ENCODE measurements around the gene PLEK2.
"Not testable (repeated sequence)": the region's sequence is repeated elsewhere in the genome, so short reads cannot be mapped to it uniquely, and the experiment has no call there.

The PLEK2 gene, protein sequence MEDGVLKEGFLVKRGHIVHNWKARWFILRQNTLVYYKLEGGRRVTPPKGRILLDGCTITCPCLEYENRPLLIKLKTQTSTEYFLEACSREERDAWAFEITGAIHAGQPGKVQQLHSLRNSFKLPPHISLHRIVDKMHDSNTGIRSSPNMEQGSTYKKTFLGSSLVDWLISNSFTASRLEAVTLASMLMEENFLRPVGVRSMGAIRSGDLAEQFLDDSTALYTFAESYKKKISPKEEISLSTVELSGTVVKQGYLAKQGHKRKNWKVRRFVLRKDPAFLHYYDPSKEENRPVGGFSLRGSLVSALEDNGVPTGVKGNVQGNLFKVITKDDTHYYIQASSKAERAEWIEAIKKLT

DNA sequence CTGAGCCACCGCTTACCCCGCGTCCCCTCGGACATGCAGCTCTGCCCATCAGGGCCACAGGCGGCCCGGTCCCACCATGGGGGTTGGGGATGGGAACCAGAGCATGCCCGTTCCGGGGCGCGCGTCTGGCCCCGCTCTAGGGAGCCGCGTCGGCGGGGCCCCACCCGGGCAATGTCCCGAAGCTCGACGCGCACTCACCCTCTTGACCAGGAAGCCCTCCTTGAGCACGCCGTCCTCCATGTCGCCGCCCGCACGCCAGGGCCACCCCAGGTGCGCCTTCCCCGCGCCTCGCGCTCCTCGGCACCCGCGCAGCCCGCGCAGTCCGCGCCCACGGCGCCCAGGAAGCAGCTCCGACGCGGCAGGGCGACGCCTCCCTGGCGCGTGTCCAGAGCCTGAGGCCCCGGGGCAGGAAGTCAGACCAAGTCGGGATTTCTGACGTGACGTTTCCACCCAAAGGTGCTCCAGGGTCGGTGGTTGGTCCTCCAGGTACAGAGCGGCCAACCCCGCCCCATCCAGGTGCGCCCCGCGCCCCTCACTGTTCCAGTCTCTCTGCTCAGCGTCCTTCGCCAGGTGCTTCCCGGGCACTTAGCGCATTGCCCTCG lies at the start of gene PLEK2:
TSS of gene PLEK2 (minus strand) at position 346 of the 602 bp plus-strand sequence. CDS start at position 240, 106 bp downstream.
- peak; percentile 49 to 52 for DNase-seq

DNA sequence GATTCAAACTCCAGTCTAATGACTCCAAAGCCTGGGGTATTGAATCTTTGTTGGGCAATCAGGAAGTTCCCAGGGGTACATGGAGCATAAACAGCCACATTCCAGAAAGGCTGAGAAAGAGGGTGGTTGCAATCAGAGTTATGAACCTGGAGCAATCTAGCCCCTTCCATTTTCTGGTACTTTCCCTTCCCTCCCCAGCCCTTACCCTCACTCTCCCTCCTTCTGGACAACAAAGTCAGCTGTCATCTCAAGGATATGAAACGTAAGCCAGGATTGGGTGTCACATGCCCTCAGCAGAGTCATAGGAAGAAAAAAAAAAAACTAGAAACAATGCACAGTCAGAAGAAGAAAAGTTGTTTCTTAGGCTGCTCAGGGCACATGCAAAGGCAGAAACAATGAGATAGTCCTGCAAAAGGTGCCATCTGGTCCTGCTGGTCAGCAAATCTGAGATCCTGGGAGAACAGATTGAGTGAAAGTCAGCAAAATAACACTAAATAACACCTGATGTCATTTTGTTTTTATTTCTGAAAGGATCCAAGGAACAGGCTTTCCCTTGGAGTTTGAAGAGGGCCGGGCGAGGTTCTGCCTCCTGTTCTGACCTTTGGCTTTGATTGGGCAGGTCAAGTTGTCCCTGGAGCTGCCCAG lies 49.5 kb upstream of the PLEK2 start:
- no peak for DNase-seq

DNA sequence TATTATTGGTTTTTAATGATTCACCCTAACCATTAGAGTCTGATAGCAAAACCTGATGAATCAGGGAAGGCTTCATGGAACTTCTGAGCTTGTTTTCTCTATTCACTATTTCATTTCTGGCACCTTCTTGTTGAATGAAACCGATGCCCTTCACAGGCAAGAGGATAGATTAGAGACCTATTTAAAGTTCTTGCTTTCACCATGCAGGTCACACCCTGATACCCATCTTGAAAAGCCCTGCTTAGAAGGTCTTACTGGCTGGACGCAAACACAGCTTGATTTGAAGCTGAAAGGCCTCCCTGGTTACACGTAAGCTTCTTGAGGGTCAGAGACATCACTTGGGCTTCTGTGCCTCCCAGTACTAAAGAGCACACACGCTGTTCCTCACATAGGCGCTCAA lies 47.4 kb upstream of the PLEK2 start:
- no peak for DNase-seq

- no peak for DNase-seq
These were observed 45.8 kb upstream of the PLEK2 start for GRCh38 chr14:67457782-67458181.

DNA sequence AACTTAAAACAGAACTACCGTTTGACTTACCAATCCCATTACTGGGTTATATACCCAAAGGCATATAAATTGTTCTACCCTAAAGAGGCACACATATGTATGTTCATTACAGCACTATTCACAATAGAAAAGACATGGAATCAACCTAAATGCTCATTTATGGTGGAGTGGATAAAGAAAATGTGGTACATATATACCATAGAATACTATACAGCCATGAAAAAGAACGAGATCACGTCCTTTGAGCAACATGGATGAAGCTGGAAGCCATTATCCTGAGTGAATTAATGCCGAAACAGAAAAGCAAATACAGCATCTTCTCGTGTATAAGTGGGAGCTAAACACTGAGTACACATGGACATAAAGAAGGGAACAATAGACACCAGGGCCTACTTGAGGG lies 44.8 kb upstream of the PLEK2 start:
- no peak for DNase-seq

GRCh38 chr14:67453575-67454300 lies 41.8 kb upstream of the PLEK2 start:
- DNase-seq = no peak

- not testable (repeated sequence) for DNase-seq
These were observed 39.7 kb upstream of the PLEK2 start for GRCh38 chr14:67451667-67452066.

GRCh38 chr14:67449096-67449495 lies 37.1 kb upstream of the PLEK2 start:
- no peak for DNase-seq

DNA sequence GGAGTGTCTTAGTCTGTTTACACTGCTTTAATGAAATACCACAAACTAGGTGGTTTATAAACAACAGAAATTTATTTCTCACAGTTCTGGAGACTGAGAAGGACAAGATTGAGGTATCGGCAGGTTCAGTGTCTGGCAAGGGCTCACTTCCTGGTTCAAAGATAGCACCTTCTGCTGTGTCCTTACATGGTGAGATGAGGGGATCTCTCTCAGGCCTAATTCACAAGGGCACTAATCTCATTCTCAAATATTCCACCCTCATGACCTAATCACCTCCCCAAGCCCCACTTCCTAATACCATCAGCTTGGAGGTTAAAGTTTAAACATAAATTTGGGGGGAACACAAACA lies 35.0 kb upstream of the PLEK2 start:
- no peak for DNase-seq

- DNase-seq = no peak
These were observed 34.5 kb upstream of the PLEK2 start for GRCh38 chr14:67446371-67447032.

- no peak for DNase-seq
These were observed 32.4 kb upstream of the PLEK2 start for GRCh38 chr14:67444395-67444794.

- no peak for DNase-seq
These were observed 30.4 kb upstream of the PLEK2 start for GRCh38 chr14:67442139-67442906.

GRCh38 chr14:67441672-67442071 lies 29.7 kb upstream of the PLEK2 start:
- no peak for DNase-seq

- no peak for DNase-seq
These were observed 29.3 kb upstream of the PLEK2 start for GRCh38 chr14:67441256-67441655.

GRCh38 chr14:67440513-67440912 lies 28.5 kb upstream of the PLEK2 start:
- no peak for DNase-seq

- DNase-seq = no peak
These were observed 27.0 kb upstream of the PLEK2 start for GRCh38 chr14:67438969-67439368.

GRCh38 chr14:67436006-67436866 lies 24.3 kb upstream of the PLEK2 start:
- no peak for DNase-seq

- no peak for DNase-seq
These were observed 23.6 kb upstream of the PLEK2 start for GRCh38 chr14:67435603-67436002.

DNA sequence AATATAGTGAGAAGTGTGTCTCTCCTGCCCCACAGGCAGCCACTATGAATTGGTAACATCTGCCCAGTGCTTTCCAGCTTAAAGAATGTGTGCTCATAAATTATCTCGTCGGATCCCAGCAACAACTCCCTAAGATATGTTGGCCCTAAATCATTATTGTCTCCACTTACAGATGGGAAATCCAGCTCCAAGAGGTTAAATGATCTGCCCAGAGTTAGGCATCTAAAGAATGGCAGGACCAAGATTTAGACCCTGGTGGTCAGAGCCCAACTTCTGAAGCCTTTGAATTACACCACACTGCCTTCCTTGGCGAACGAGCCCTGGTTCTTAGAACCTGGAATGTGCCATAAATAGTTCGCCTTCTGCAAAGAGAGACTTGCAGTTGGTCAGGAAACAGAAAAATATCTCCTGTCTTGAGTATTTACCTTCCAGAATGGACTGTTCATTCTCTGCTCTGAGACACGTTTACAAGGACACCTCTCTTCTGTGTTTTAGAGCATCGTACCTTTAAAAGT lies 20.1 kb upstream of the PLEK2 start:
- no peak for DNase-seq

DNA sequence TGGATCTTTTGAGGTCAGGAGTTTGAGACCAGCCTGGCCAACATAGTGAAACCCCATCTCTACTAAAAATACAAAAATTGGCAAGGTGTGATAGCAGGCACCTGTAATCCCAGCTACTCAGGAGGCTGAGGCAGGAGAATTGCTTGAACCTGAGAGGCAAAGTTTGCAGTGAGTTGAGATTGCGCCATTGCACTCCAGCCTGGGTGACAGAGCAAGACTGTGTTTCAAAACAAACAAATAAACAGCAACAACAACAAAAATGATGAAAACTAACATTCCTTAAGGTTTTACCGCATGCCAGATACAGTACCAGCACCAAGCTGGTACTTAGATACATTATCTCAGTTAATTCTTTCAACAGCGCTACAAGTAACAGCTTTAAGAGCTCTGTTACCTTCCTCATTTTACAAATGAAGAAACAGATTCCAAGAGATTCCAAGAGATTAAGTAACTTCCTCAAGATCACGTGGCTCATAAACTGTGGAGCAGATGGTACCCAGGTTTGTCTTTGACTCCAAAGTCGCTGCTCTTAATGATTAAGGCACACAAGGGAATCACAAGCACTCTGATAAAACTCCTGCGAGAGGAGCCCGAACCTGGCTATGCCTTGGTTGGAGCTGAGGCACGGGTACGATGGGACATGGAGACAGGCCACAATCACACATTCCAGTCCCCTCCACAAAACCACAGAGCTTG lies 17.7 kb upstream of the PLEK2 start:
- DNase-seq = no peak
